GM19043 (cell line): ENCODE data around the gene PRSS57.
"Not testable (repeated sequence)": the region's sequence is repeated elsewhere in the genome, so short reads cannot be mapped to it uniquely, and the experiment has no call there.

Experiments used
- ATAC-seq: cut with Tn5 transposase; IDR thresholded peaks from one replicate; pipeline ENCODE4 v1.9.1; 2021; ENCODE audit warnings: low read depth; ENCODE audit not compliant: unreplicated experiment

Gene PRSS57

DNA sequence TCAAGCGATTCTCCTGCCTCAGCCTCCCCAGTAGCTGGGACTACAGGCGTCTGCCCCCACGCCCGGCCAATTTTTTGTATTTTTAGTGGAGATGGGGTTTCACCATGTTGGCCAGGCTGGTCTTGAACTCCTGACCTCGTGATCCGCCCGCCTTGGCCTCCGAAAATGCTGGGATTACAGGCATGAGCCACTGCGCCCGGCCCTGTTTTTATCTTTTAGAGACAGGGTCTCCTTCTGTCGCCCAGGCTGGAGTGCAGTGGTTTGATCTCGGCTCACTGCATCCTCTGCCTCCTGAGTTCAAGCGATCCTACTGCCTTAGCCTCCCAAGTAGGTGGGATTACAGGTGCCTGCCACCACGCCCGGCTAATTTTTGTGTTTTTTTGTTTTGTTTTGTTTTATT is 3.3 kb upstream of the PRSS57 start:
- not testable (repeated sequence) for ATAC-seq

- ATAC-seq: no peak
These were observed 536 bp downstream of the PRSS57 start for GRCh38 chr19:694481-695351.

DNA sequence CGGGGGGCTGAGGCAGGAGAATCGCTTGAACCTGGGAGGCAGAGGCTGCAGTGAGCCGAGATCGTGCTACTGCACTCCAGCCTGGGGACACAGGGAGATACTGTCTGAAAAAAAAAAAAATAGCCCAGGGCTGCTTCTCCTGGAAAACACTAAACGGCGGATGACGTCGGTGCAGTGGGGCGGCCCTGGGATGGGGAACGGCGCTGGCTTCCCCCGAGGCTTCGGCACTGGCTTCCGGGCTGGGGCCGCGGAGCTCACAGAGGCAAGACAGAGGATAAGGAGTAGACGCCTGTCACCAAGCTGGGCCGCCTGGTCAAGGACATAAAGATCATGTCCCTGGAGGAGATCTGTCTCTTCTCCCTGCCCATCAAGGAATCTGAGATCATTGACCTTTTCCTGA is 5.0 kb downstream of the PRSS57 start:
- ATAC-seq: no peak

DNA sequence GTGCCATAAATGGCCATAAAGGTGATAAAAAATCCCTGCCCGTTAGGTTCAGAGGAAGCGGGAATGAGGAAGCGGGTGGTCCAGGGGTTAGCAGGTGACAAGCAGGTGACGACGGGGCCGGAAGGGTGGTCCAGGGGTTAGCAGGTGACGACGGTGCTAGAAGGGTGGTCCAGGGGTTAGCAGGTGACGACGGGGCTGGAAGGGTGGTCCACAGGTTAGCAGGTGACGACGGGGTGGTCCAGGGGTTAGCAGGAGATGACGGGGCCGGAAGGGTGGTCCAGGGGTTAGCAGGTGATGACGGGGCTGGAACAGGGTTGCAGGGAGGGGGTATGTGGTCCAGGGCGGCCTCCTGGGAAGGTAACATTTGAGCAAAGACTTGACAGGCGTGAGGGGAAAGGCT is 6.3 kb downstream of the PRSS57 start:
- no peak for ATAC-seq

- no peak for ATAC-seq
These were observed 7.0 kb downstream of the PRSS57 start for GRCh38 chr19:688214-688613.

DNA sequence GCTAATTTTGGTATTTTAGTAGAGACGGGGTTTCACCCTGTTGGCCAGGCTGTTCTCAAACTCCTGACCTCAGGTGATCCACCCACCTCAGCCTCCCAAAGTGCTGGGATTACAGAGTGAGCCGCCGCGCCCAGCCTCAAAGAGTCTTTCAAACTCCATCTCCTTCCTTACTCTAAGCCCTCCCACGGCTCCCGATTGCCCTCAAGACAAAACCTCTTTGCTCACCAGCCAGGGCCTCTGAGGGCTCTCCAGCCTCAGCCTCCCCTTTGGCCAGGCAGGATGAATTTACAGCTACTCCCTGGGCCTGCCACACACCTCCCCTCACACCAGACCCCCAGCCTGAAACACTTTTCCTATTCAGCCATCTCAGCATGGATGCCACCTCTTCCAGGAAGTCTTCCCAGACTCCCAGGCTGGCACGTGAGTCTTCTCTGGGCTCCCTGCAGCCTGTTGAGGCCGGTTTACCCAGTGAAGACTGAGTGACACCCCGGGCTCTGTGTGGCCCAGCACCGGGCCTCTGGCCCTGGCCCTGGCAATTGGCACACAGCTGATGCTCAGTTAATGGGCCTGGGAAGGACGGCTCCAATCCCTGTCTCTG is 7.6 kb downstream of the PRSS57 start:
- no peak for ATAC-seq

GRCh38 chr19:686589-687297 is 8.5 kb downstream of the PRSS57 start:
- ATAC-seq: no peak

DNA sequence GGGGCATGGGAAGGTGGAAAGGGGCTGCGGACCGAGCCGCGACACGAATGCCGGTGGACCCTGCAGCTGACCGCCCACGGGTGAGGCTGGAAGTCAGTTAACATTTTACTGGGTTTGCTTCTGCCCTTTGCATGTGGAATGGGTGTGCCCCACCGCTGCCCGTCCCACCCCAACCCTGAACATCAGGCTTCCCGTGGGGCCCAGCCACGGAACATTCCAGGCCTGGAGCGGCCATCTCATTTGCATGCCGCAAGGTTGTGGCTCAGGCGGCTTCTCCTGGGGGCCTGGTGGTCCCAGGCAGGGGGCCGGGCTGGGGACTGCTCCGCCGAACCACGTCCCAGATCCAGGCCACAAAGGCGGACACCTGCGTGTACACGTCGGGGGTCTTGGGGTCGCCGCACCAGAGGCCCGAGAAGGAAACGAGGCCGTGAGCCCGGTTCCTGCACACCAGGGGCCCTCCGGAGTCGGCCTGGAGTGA is 9.8 kb downstream of the PRSS57 start:
- no peak for ATAC-seq

DNA sequence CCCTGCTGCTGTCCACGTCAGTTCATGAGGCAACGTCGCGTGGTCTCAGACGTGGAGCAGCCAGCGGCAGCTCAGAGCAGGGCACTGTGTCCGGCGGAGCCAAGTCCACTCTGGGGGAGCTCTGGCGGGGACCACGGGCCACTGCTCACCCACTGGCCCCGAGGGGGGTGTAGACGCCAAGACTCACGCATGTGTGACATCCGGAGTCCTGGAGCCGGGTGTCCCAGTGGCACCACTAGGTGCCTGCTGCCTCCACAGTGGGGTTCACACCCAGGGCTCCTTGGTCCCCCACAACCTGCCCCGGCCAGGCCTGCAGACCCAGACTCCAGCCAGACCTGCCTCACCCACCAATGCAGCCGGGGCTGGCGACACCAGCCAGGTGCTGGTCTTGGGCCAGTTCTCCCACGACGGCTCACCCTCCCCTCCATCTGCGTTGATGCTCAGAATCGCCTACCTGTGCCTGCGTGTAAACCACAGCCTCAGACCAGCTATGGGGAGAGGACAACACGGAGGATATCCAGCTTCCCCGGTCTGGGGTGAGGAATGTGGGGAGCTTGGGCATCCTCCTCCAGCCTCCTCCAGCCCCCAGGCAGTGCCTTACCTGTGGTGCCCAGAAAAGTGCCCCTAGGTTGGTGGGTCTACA is 12.5 kb downstream of the PRSS57 start:
- no peak for ATAC-seq

- ATAC-seq: peak; percentile 29
These were observed 13.9 kb downstream of the PRSS57 start for GRCh38 chr19:681029-682019.

DNA sequence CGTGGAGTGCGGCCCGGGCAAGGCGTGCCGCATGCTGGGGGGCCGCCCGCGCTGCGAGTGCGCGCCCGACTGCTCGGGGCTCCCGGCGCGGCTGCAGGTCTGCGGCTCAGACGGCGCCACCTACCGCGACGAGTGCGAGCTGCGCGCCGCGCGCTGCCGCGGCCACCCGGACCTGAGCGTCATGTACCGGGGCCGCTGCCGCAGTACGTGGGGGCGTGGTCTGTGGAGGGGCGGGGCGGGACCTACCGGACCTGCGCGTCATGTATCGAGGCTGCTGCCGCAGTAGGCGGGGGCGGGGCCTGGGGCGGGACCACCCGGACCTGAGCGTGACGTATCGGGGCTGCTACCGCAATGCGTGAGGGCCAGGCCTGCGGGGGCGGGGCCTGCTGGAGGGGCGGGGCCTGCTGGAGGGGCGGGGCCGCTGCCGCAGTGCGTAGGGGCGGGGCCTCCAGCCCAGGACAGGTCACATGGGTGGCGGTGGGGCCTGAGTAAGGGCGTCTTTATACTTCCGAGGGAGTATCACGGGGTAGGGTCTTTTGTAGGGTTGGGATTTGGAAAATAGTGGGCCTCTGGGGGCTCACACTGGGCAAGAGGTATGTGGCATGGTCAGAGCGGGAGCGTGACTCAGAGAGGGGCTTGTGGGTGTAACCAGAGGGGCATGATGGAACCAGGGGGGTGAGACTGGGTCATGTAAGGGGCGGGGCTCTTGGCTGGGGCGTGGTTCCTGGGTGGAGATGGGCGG is 14.8 kb downstream of the PRSS57 start:
- ATAC-seq: peak; percentile 67

- no peak for ATAC-seq
These were observed 15.6 kb downstream of the PRSS57 start for GRCh38 chr19:679418-680286.

DNA sequence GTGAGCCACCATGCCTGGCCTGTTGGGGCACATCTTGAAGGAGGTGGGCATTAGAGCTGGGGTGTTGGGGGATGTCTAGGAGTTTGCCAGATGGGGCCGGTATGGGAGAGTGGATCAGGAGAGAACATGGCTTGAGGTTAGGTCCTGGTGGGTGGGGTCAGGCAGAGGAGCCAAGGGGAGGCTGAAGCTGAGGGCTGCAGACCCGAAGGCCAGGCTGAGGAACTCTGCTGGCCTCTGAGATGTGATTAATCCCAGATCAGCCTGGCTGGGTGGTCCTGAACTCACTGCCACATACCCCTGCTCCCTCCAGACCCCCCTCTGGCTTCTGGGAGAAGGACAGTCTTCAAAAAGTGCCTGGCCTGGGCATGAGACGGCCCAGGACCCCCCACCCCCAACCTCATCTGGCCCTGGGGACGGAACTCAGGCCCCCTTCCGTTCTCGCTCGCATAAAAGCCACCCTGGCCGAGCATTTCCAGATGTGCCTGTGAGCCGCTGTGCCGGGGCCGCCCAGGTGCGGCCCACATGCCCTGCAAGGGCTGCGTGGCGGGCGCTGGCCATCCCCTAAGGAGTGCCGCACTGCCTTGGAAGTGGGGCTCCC is 16.4 kb downstream of the PRSS57 start:
- no peak for ATAC-seq

DNA sequence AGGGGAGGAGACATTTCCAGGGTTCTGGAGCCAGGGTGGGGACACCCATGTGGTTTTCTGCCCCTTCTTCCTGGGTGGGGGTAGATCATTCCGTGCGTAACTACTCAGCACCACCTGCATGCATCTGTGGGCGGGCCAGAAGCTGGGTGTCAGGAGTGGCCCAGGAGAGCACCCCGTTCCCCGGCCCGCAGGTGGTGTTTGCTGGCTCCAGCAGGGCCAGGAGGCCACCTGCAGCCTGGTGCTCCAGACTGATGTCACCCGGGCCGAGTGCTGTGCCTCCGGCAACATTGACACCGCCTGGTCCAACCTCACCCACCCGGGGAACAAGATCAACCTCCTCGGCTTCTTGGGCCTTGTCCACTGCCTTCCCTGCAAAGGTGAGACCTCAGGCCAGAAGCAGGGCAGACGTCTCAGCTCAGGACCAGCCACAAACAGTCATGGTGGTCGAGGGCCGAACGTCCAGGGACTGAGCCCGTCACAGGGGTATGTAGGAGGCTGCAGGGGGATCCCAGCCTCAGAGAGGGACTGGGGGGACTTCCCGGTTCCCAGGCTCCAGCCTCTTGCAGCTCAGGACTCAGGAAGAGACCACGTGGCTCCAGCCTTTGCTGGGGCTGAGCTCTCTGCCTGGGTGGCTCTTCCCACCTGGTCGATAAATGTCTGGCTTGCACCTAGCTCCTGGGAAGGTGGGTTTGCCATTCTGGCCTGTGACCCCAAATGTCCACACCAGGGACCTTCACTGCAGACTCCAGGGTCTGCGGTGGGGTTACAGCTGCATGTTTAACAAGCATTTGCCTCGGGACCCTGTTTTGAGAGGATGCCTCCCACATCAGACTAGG is 17.4 kb downstream of the PRSS57 start:
- ATAC-seq: no peak

DNA sequence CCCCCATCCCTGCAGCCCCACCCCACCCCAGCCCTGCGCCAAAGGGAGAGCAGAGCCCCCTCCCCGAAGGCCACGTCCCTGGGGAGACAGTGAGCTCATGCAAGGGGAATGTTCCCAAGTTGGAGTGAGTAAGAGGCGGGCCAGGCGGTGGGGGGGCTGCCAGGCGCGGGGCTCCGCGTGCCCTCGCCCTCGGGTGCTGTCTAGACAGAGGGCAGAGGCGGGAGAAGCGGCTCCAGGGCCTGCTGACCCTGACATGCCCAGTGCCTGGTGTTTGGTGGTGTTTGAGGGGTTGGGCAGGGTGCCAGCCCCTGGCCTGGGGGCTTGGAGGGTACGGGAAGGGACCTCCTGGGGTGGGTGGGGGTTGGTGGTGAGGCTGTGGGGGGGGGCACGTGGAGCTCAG is 18.1 kb downstream of the PRSS57 start:
- ATAC-seq: no peak

GRCh38 chr19:676339-677105 is 18.7 kb downstream of the PRSS57 start, which contains the start of gene FSTL3:
Gene FSTL3 (plus strand): TSS chr19:676392. CDS start chr19:676424, 32 bp downstream.
- no peak for ATAC-seq
